Ascending aorta (tissue), 2 donors: ENCODE measurements around the gene USP12. TPM values are rescaled to one million over a fixed set of nuclear protein-coding genes. Genes with fewer than 3 reads are reported as not detected.

Experiments
- DNase-seq, 2 donors: peaks; one replicate each; pipeline ENCODE4 v3.0.0-alpha.2; 2019; ENCODE audit warnings: low spot score in 2 of 2
- H3K27ac ChIP-seq, 2 donors: fragments of 200-600 bp; sonication (generic); one replicate each; pipeline ENCODE4 v1.5.1; 2016 to 2017; ENCODE audit warnings: mild to moderate bottlenecking in 1 of 2
- H3K27me3 ChIP-seq: fragments of 200-600 bp; sonication (generic); one replicate; pipeline ENCODE4 v1.5.1; 2017
- H3K36me3 ChIP-seq, 2 donors: fragments of 200-600 bp; sonication (generic); one replicate each; pipeline ENCODE4 v1.5.1; 2016
- H3K4me1 ChIP-seq, 2 donors: fragments of 200-600 bp; sonication (generic); one replicate each; pipeline ENCODE4 v1.5.1; 2016 to 2017; ENCODE audit warnings: mild to moderate bottlenecking in 1 of 2
- H3K4me3 ChIP-seq, 2 donors: fragments of 200-600 bp; sonication (generic); one replicate each; pipeline ENCODE4 v1.5.1; 2016 to 2017; ENCODE audit warnings: mild to moderate bottlenecking in 1 of 2
- H3K9me3 ChIP-seq, 2 donors: fragments of 200-600 bp; sonication (generic); one replicate each; pipeline ENCODE4 v1.5.1; 2016
- CTCF ChIP-seq, 3 experiments: fragments of 200-600 bp in 2 of 3; fragments of 450-650 bp in 1 of 3; sonication (generic) in 2 of 3; IDR thresholded peaks; one replicate each; pipeline ENCODE4 v1.5.1; 2016 to 2019; ENCODE audit warnings: antibody characterized with exemption in 3 of 3, mild to moderate bottlenecking in 1 of 3, moderate library complexity in 1 of 3
- intact Hi-C: fragments of 100-400 bp; cut with DNase I; formaldehyde crosslinking; loops from one replicate; pipeline ENCODE4 v1.15.1; 2023
- total RNA-seq: library from RNA; depleted of rRNA; stranded (reverse); fragments of >200 nt; gene quantifications from one replicate; pipeline ENCODE4 v1.1.0, GENCODE V29; 2016

USP12 gene
- total RNA-seq, 1 donor from 2014 or later = 8.7 TPM

DNA sequence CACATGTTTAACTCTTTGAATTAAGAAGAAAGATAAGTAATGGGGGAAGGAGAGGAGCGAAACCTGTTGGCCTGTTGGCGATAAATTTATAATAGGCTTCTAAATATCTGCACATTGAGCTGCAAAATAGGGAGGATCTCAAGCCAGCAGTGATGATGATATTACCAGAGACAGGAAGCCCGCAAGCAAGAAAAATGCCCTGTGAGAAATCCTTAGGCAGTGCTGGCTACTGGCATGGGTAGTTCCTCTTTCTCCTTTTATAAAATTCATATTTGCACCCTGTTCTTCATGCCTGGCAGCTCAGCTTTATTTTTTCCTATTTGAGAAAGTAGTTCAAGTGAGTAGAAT is 858 bp upstream of the USP12 start:
- Histone ChIP-seq H3K27ac (peak overlapping the region; percentile 89 to 95), H3K4me1 (peaks cover 9 to 22% of the 10 kb centered on the region in 2 donors), H3K4me3 (peak overlapping the region; percentile 86 to 90), H3K27me3 (no peaks in the 10 kb centered on the region), H3K36me3 (no peaks in the 10 kb centered on the region), H3K9me3 (no peaks in the 10 kb centered on the region)
- DNase-seq = no peak
- intact Hi-C loops = loop anchor here (2.0 to 10.0 kb wide), 4 partner anchors 40 to 452 kb away; partner anchors contain the start of genes LNX2 and POLR1D
- TF ChIP-seq CTCF (IDR thresholded peaks at IDR 0.05) = no peak

GRCh38 chr13:27171827-27172494 is 350 bp upstream of the USP12 start:
- DNase-seq = peak; percentile 66 to 97
- H3K4me3 ChIP-seq = peak overlapping the region; percentile 86 to 90
- peak in 1 of 3 experiments; percentile 22 for TF ChIP-seq CTCF (IDR thresholded peaks at IDR 0.05)
- H3K9me3 ChIP-seq = no peaks in the 10 kb centered on the region
- intact Hi-C loops = loop anchor here (1.0 to 10.0 kb wide), 6 partner anchors 40 to 453 kb away; partner anchors contain the start of genes GTF3A, LNX2, POLR1D and RPL21
- peaks cover 9 to 22% of the 10 kb centered on the region in 2 donors for H3K4me1 ChIP-seq
- H3K27me3 ChIP-seq = no peaks in the 10 kb centered on the region
- peak overlapping the region; percentile 89 to 99 for H3K27ac ChIP-seq
- H3K36me3 ChIP-seq = no peaks in the 10 kb centered on the region

GRCh38 chr13:27170516-27171243 is 931 bp downstream of the USP12 start:
- H3K36me3 ChIP-seq = no peaks in the 10 kb centered on the region
- no peaks in the 10 kb centered on the region for H3K27me3 ChIP-seq
- intact Hi-C loops = loop anchor here (1.0 to 10.0 kb wide), 6 partner anchors 38 to 454 kb away; partner anchors contain the start of genes GTF3A, LNX2, POLR1D and RASL11A
- no peak for TF ChIP-seq CTCF (IDR thresholded peaks at IDR 0.05)
- peaks cover 9 to 29% of the 10 kb centered on the region in 2 donors for H3K4me1 ChIP-seq
- peak in 1 of 2 donors; percentile 67 for DNase-seq
- H3K4me3 ChIP-seq = peak overlapping the region; percentile 86 to 90
- H3K9me3 ChIP-seq = no peaks in the 10 kb centered on the region
- peak overlapping the region; percentile 86 to 99 for H3K27ac ChIP-seq

DNA sequence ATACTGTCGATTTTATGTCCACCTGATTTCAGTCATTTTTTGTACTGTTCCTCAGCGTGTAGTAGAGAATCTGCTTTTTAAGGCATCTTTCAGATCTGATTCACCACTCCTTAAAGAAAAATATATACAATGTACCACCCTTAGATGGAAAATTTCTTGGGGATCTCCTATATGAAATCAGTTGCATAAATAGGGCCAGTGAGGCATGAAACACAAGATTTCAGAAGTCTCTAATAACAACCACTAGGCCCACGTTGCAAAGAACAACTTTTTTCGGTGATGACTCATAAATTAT is 1.4 kb downstream of the USP12 start:
- no peaks in the 10 kb centered on the region for H3K36me3 ChIP-seq
- no peaks in the 10 kb centered on the region for H3K9me3 ChIP-seq
- no peaks in the 10 kb centered on the region for H3K27me3 ChIP-seq
- intact Hi-C loops = loop anchor here (1.0 to 10.0 kb wide), 5 partner anchors 38 to 455 kb away; partner anchors contain the start of genes GTF3A, LNX2, POLR1D and RASL11A
- peaks cover 9 to 33% of the 10 kb centered on the region in 2 donors for H3K4me1 ChIP-seq
- peak overlapping the region; percentile 86 to 99 for H3K27ac ChIP-seq
- peak overlapping the region; percentile 86 to 90 for H3K4me3 ChIP-seq
- DNase-seq = no peak
- TF ChIP-seq CTCF (IDR thresholded peaks at IDR 0.05) = no peak

DNA sequence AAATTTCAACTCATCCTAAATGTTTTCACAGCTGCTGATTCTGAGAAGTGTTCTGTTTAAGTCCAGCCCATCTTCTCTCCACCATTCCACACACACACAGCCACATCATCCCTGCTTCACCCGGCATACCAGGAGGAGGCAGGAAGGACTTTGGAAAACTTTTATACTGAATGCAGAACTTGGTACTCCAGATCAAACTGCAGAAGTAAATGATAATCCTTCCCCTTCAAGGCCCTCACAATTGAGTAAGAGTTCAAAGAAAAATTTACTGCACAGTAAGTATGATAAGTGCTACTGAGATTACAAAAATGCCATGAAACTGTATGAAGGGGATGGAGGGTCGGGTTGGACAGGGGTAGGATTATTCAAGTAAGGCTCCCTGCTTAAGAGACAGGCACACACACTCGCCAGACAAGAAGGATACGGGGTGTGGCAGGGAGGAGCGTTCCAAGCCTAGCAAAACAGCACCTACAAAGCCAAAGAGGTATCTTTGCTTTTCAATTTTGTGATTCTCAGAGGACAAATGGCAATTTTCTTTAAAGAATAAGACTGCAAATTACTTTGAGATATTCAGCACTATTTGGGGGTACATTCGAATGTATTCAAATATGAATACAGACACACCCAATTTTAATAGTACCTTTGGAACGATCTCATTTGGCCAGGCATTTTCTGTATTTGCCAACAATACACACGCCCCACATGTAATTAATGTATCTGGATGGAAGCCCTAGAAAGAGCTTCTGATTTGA is 2.5 kb downstream of the USP12 start:
- Histone ChIP-seq H3K27ac (peak overlapping the region; percentile 86 to 99), H3K9me3 (no peaks in the 10 kb centered on the region), H3K36me3 (no peaks in the 10 kb centered on the region), H3K27me3 (no peaks in the 10 kb centered on the region), H3K4me1 (peaks cover 9 to 33% of the 10 kb centered on the region in 2 donors), H3K4me3 (peak overlapping the region in 1 of 2 donors; percentile 90)
- no peak for DNase-seq
- TF ChIP-seq CTCF (IDR thresholded peaks at IDR 0.05) = no peak
- intact Hi-C loops = no loop called here
